Measurements from ENCODE around the gene AP1M1.
"Not testable (repeated sequence)": the region's sequence is repeated elsewhere in the genome, so short reads cannot be mapped to it uniquely, and the experiment has no call there.

The AP1M1 gene

GRCh38 chr19:16262618-16263017 is 64.9 kb downstream of the AP1M1 start:
- Mint-ChIP-seq H3K27ac (peak overlapping the region; percentile 79), H3K4me3 (no peak overlapping the region), H3K27me3 (peaks cover 29% of the 10 kb centered on the region), H3K4me1 (ENCODE audit: low read depth) (peaks cover 60% of the 10 kb centered on the region), H3K36me3 (ENCODE audit: low read depth) (no peaks in the 10 kb centered on the region), H3K9me3 (no peaks in the 10 kb centered on the region)
- intact Hi-C loops (cut with micrococcal nuclease): loop anchor here (5.0 kb wide), 1 partner anchor 65 kb away; no protein-coding TSS in a partner anchor

- Mint-ChIP-seq H3K27ac (peak overlapping the region; percentile 79), H3K4me3 (no peak overlapping the region), H3K4me1 (ENCODE audit: low read depth) (peaks cover 56% of the 10 kb centered on the region), H3K27me3 (peaks cover 29% of the 10 kb centered on the region), H3K9me3 (no peaks in the 10 kb centered on the region), H3K36me3 (ENCODE audit: low read depth) (no peaks in the 10 kb centered on the region)
- intact Hi-C loops (cut with micrococcal nuclease): loop anchor here (5.0 kb wide), 1 partner anchor 64 kb away; no protein-coding TSS in a partner anchor
Observed at GRCh38 chr19:16263141-16263761, 65.5 kb downstream of the AP1M1 start.

GRCh38 chr19:16265205-16265604 is 67.5 kb downstream of the AP1M1 start:
- Mint-ChIP-seq H3K36me3 (ENCODE audit: low read depth) (no peaks in the 10 kb centered on the region), H3K27ac (peak overlapping the region; percentile 1), H3K4me1 (ENCODE audit: low read depth) (peaks cover 36% of the 10 kb centered on the region), H3K27me3 (peaks cover 31% of the 10 kb centered on the region), H3K4me3 (no peak overlapping the region), H3K9me3 (no peaks in the 10 kb centered on the region)
- intact Hi-C loops (cut with micrococcal nuclease): no loop called here

GRCh38 chr19:16265890-16266585 is 68.3 kb downstream of the AP1M1 start:
- Mint-ChIP-seq H3K36me3 (ENCODE audit: low read depth) (no peaks in the 10 kb centered on the region), H3K9me3 (no peaks in the 10 kb centered on the region), H3K4me1 (ENCODE audit: low read depth) (peaks cover 28% of the 10 kb centered on the region), H3K4me3 (no peak overlapping the region), H3K27me3 (peaks cover 31% of the 10 kb centered on the region), H3K27ac (no peak overlapping the region)
- intact Hi-C loops (cut with micrococcal nuclease): no loop called here

- intact Hi-C loops (cut with micrococcal nuclease): no loop called here
Observed at GRCh38 chr19:16266586-16266942, 68.9 kb downstream of the AP1M1 start.

GRCh38 chr19:16268676-16269319 is 71.1 kb downstream of the AP1M1 start:
- H3K36me3 Mint-ChIP-seq (ENCODE audit: low read depth): no peaks in the 10 kb centered on the region
- peaks cover 21% of the 10 kb centered on the region for H3K27me3 Mint-ChIP-seq
- no peak overlapping the region for H3K27ac Mint-ChIP-seq
- peaks cover under 1% of the 10 kb centered on the region for H3K4me1 Mint-ChIP-seq (ENCODE audit: low read depth)
- no peaks in the 10 kb centered on the region for H3K9me3 Mint-ChIP-seq
- intact Hi-C loops (cut with micrococcal nuclease): no loop called here
- H3K4me3 Mint-ChIP-seq: no peak overlapping the region

More at GRCh38 chr19:16266586-16266942, 68.9 kb downstream of the AP1M1 start:
- Mint-ChIP-seq H3K27ac (no peak overlapping the region), H3K27me3 (peaks cover 28% of the 10 kb centered on the region), H3K9me3 (no peaks in the 10 kb centered on the region), H3K4me3 (no peak overlapping the region), H3K4me1 (ENCODE audit: low read depth) (peaks cover 23% of the 10 kb centered on the region), H3K36me3 (ENCODE audit: low read depth) (no peaks in the 10 kb centered on the region)

- H3K36me3 Mint-ChIP-seq (ENCODE audit: low read depth): no peaks in the 10 kb centered on the region
- H3K27ac Mint-ChIP-seq: no peak overlapping the region
- intact Hi-C loops (cut with micrococcal nuclease): no loop called here
Observed at GRCh38 chr19:16272945-16273344, 75.2 kb downstream of the AP1M1 start.

GRCh38 chr19:16274447-16274846 is 76.7 kb downstream of the AP1M1 start:
- Mint-ChIP-seq H3K4me3 (no peak overlapping the region), H3K9me3 (no peaks in the 10 kb centered on the region), H3K27ac (peak overlapping the region; percentile 49), H3K36me3 (ENCODE audit: low read depth) (no peaks in the 10 kb centered on the region), H3K4me1 (ENCODE audit: low read depth) (peaks cover 16% of the 10 kb centered on the region), H3K27me3 (peaks cover 1% of the 10 kb centered on the region)
- intact Hi-C loops (cut with micrococcal nuclease): no loop called here

More at GRCh38 chr19:16272945-16273344, 75.2 kb downstream of the AP1M1 start:
- Mint-ChIP-seq H3K9me3 (no peaks in the 10 kb centered on the region), H3K4me1 (ENCODE audit: low read depth) (peaks cover 7% of the 10 kb centered on the region), H3K27me3 (peaks cover 5% of the 10 kb centered on the region), H3K4me3 (no peak overlapping the region)

GRCh38 chr19:16280306-16280705 is 82.6 kb downstream of the AP1M1 start:
- H3K4me1 Mint-ChIP-seq (ENCODE audit: low read depth): peaks cover 53% of the 10 kb centered on the region
- intact Hi-C loops (cut with micrococcal nuclease): loop anchor here (5.0 kb wide), 1 partner anchor 37 kb away; no protein-coding TSS in a partner anchor
- no peaks in the 10 kb centered on the region for H3K36me3 Mint-ChIP-seq (ENCODE audit: low read depth)
- H3K4me3 Mint-ChIP-seq: no peak overlapping the region
- H3K27me3 Mint-ChIP-seq: no peaks in the 10 kb centered on the region
- no peaks in the 10 kb centered on the region for H3K9me3 Mint-ChIP-seq
- peak overlapping the region; percentile 10 for H3K27ac Mint-ChIP-seq

GRCh38 chr19:16281743-16282142 is 84.0 kb downstream of the AP1M1 start:
- Mint-ChIP-seq H3K9me3 (no peaks in the 10 kb centered on the region), H3K4me3 (no peak overlapping the region), H3K27ac (no peak overlapping the region), H3K4me1 (ENCODE audit: low read depth) (peaks cover 66% of the 10 kb centered on the region), H3K36me3 (ENCODE audit: low read depth) (no peaks in the 10 kb centered on the region), H3K27me3 (peaks cover 4% of the 10 kb centered on the region)
- intact Hi-C loops (cut with micrococcal nuclease): loop anchor here (5.0 kb wide), 1 partner anchor 36 kb away; no protein-coding TSS in a partner anchor

- Mint-ChIP-seq H3K4me1 (ENCODE audit: low read depth) (peaks cover 73% of the 10 kb centered on the region), H3K27ac (peak overlapping the region; percentile 98), H3K27me3 (peaks cover 10% of the 10 kb centered on the region), H3K9me3 (no peaks in the 10 kb centered on the region), H3K4me3 (peak overlapping the region; percentile 57), H3K36me3 (ENCODE audit: low read depth) (no peaks in the 10 kb centered on the region)
- intact Hi-C loops (cut with micrococcal nuclease): loop anchor here (5.0 kb wide), 1 partner anchor 34 kb away; no protein-coding TSS in a partner anchor
Observed at GRCh38 chr19:16283210-16284061, 85.7 kb downstream of the AP1M1 start.

- Mint-ChIP-seq H3K9me3 (no peaks in the 10 kb centered on the region), H3K27me3 (peaks cover 10% of the 10 kb centered on the region), H3K36me3 (ENCODE audit: low read depth) (no peaks in the 10 kb centered on the region), H3K4me1 (ENCODE audit: low read depth) (peaks cover 64% of the 10 kb centered on the region), H3K27ac (peak overlapping the region; percentile 98), H3K4me3 (no peak overlapping the region)
- intact Hi-C loops (cut with micrococcal nuclease): loop anchor here (5.0 kb wide), 1 partner anchor 33 kb away; no protein-coding TSS in a partner anchor
Observed at GRCh38 chr19:16284505-16284904, 86.8 kb downstream of the AP1M1 start.

GRCh38 chr19:16285079-16285478 is 87.4 kb downstream of the AP1M1 start:
- H3K36me3 Mint-ChIP-seq (ENCODE audit: low read depth); H3K9me3 Mint-ChIP-seq; H3K4me3 Mint-ChIP-seq; intact Hi-C loops (cut with micrococcal nuclease): not testable (repeated sequence)
- Mint-ChIP-seq H3K27ac (peak overlapping the region; percentile 98), H3K4me1 (ENCODE audit: low read depth) (peaks cover 58% of the 10 kb centered on the region), H3K27me3 (peaks cover 10% of the 10 kb centered on the region)

All from dendritic cell treated with granulocyte-macrophage colony-stimulating factor and Interleukin-4, amounts not matched to agents 40 ng/mL and 50 ng/mL, for 4 days (primary cell).